Astrocyte (in vitro differentiated cells and primary cell): ENCODE measurements around the gene TNFRSF18.

ENCODE experiments used
- EZH2 ChIP-seq: IDR thresholded peaks from 2 replicates; pipeline ENCODE4 v1.6.1; 2012; ENCODE audit warnings: mild to moderate bottlenecking, low read length, inconsistent platforms; ENCODE audit not compliant: insufficient read depth
- TF ChIP-seq, protein P1 (sequence below): IDR thresholded peaks from 2 replicates; pipeline ENCODE4 v1.5.1; 2011; ENCODE audit warnings: low read depth, mild to moderate bottlenecking, inconsistent platforms, low read length, moderate library complexity; ENCODE audit not compliant: insufficient read depth

DNA sequence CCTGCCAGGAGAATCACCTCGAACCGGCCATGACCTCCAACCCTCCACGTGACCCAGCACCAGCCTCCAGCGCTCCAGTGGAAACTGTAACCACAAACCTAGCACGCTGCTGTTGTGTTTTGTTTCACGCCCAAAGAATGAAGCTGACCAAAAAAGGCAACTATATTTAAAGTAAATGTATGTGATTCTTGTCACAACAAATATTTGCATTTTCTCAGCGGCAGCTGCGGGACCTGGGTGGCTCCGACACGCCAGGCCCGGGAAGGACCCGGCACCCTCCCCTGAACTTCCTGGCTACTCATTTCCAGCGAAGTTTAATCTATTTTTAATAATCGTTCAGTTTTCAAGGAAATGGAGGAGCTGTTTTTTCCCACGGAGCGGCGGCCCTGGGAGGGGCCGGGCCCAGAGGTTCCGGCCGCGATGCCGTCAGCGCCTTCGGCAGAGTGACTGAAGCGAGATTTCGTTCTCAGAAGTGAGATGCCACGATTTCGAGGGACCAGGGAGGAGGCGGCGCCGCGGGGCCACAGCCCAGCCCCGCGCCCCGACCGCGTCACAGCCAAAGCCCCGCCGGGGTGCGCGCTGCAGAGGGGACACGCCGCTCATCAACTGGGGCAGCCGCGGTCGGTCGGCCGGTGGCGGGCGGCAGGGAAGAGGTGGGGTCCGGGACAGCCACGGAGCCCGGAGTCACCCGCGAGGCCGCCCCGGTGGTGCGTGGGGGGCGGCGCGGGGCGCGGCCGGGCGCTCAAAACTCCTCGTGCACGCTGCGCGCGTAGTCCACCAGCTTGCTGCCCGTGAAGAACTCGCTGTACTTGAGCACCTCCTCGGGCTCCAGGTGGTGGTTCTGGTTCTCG, 10.6 kb upstream of the TNFRSF18 start:
- TF ChIP-seq, protein P1, sequence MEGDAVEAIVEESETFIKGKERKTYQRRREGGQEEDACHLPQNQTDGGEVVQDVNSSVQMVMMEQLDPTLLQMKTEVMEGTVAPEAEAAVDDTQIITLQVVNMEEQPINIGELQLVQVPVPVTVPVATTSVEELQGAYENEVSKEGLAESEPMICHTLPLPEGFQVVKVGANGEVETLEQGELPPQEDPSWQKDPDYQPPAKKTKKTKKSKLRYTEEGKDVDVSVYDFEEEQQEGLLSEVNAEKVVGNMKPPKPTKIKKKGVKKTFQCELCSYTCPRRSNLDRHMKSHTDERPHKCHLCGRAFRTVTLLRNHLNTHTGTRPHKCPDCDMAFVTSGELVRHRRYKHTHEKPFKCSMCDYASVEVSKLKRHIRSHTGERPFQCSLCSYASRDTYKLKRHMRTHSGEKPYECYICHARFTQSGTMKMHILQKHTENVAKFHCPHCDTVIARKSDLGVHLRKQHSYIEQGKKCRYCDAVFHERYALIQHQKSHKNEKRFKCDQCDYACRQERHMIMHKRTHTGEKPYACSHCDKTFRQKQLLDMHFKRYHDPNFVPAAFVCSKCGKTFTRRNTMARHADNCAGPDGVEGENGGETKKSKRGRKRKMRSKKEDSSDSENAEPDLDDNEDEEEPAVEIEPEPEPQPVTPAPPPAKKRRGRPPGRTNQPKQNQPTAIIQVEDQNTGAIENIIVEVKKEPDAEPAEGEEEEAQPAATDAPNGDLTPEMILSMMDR = no peak
- TF ChIP-seq EZH2 = no peak
